Sigmoid colon (tissue), 7 donors: ENCODE measurements around the gene WSCD1. TPM values are rescaled to one million over a fixed set of nuclear protein-coding genes. Genes with fewer than 3 reads are reported as not detected.
A peak's percentile ranks its signal among the peaks of the same experiment; 100 is the strongest.

Experiments
- DNase-seq: peaks from one replicate; pipeline ENCODE4 v3.0.0-alpha.2; 2019
- H3K27ac ChIP-seq, 4 donors: fragments of 200-600 bp; sonication (generic); one replicate each; pipeline ENCODE4 v1.5.1; 2016 to 2019; ENCODE audit warnings: mild to moderate bottlenecking in 1 of 4
- H3K27me3 ChIP-seq, 3 donors: fragments of 200-600 bp; sonication (generic); one replicate each; pipeline ENCODE4 v1.5.1; 2019; ENCODE audit warnings: mild to moderate bottlenecking in 1 of 3
- H3K36me3 ChIP-seq, 4 donors: fragments of 200-600 bp; sonication (generic); one replicate each; pipeline ENCODE4 v1.5.1; 2016 to 2019
- H3K4me1 ChIP-seq, 4 donors: fragments of 200-600 bp; sonication (generic); one replicate each; pipeline ENCODE4 v1.5.1; 2017 to 2019
- H3K4me3 ChIP-seq, 4 donors: fragments of 200-600 bp; sonication (generic); one replicate each; pipeline ENCODE4 v1.5.1; 2017 to 2019; ENCODE audit warnings: mild to moderate bottlenecking in 2 of 4, moderate library complexity in 1 of 4
- H3K9me3 ChIP-seq, 4 donors: fragments of 200-600 bp in 3 of 4; sonication (generic) in 3 of 4; one replicate each; pipeline versions ENCODE4 v1.5.1 to v1.6.1; 2013 to 2019
- CTCF ChIP-seq, 4 experiments: fragments of 450-650 bp in 3 of 4; fragments of 200-600 bp in 1 of 4; IDR thresholded peaks; one replicate each; pipeline ENCODE4 v1.5.1; 2016 to 2019; ENCODE audit warnings: antibody characterized with exemption in 4 of 4, mild to moderate bottlenecking in 3 of 4, moderate library complexity in 2 of 4
- EP300 ChIP-seq, 4 donors: sonication (generic); formaldehyde crosslinking; IDR thresholded peaks; one replicate each; pipeline ENCODE4 v1.6.1; 2017; ENCODE audit warnings: antibody characterized with exemption in 4 of 4
- POLR2A ChIP-seq, 2 donors: fragments of 450-650 bp; IDR thresholded peaks; one replicate each; pipeline ENCODE4 v1.6.1; 2016; ENCODE audit warnings: antibody characterized with exemption in 2 of 2, mild to moderate bottlenecking in 2 of 2, moderate library complexity in 2 of 2
- POLR2AphosphoS5 ChIP-seq, 4 donors: sonication (generic); formaldehyde crosslinking; IDR thresholded peaks; one replicate each; pipeline ENCODE4 v1.6.1; 2017; ENCODE audit warnings: antibody characterized with exemption in 4 of 4
- WGBS, 2 donors: extraction: QIAGEN DNeasy Blood & Tissue Kit; methylation state at CpG; one replicate each; pipeline ENCODE4 v1.1.7; 2013; 5-methylcytosine and 5-hydroxymethylcytosine counted together
- intact Hi-C: fragments of 100-400 bp; cut with DNase I; formaldehyde crosslinking; loops from one replicate; pipeline ENCODE4 v1.15.1; 2023
- polyA plus RNA-seq, 3 donors: library from polyadenylated mRNA; stranded (reverse); fragments of 200-250 nt; gene quantifications; one replicate each; pipeline ENCODE4 v1.2.3, GENCODE V29; 2013
- total RNA-seq, 4 donors: library from RNA; depleted of rRNA; stranded (reverse); fragments of >200 nt; gene quantifications; one replicate each; pipeline ENCODE4 v1.1.0, GENCODE V29; 2016
- donor health status: healthy with polysubstance abuse.
- donor health status: Bipolar disorder and iron deficiency.
- donor health status: healthy.

WSCD1 gene
- total and polyA plus RNA-seq, 7 donors, result 1.6 to 9.6 (median 3.8) TPM

- TF ChIP-seq EP300 (IDR thresholded peaks at IDR 0.05), result no peak
- TF ChIP-seq POLR2AphosphoS5 (IDR thresholded peaks at IDR 0.05), result no peak
- no peak for TF ChIP-seq POLR2A (IDR thresholded peaks at IDR 0.05)
- no peak for TF ChIP-seq CTCF (IDR thresholded peaks at IDR 0.05)
- intact Hi-C loops, result no loop called here
- DNase-seq, result no peak
- no peaks in the 10 kb centered on the region for H3K36me3 ChIP-seq
- no peak overlapping the region for H3K27ac ChIP-seq
- H3K9me3 ChIP-seq, result no peaks in the 10 kb centered on the region
- peaks cover 0 to 30% (median 5%) of the 10 kb centered on the region in 3 donors for H3K27me3 ChIP-seq
- H3K4me3 ChIP-seq, result peak overlapping the region; percentile 29 to 75 (median 63)
- H3K4me1 ChIP-seq, result peaks cover 0 to 22% (median 15%) of the 10 kb centered on the region in 4 donors
- 3 to 5% methylated on average over 39 of the region's 39 CpGs for whole genome bisulfite sequencing, 2 donors
These were observed 833 bp downstream of the WSCD1 start for GRCh38 chr17:6070913-6071511.

GRCh38 chr17:6071528-6072065 lies 1.4 kb downstream of the WSCD1 start:
- peak overlapping the region in 3 of 4 donors; percentile 58 to 75 (median 68) for H3K4me3 ChIP-seq
- H3K27ac ChIP-seq, result no peak overlapping the region
- DNase-seq, result no peak
- 70 to 77% methylated on average over 7 of the region's 7 CpGs for WGBS, 2 donors
- H3K36me3 ChIP-seq, result no peaks in the 10 kb centered on the region
- peaks cover 0 to 30% (median 5%) of the 10 kb centered on the region in 3 donors for H3K27me3 ChIP-seq
- TF ChIP-seq POLR2A (IDR thresholded peaks at IDR 0.05), result no peak
- TF ChIP-seq POLR2AphosphoS5 (IDR thresholded peaks at IDR 0.05), result no peak
- no peak for TF ChIP-seq CTCF (IDR thresholded peaks at IDR 0.05)
- TF ChIP-seq EP300 (IDR thresholded peaks at IDR 0.05), result no peak
- H3K9me3 ChIP-seq, result no peaks in the 10 kb centered on the region
- peaks cover 0 to 22% (median 15%) of the 10 kb centered on the region in 4 donors for H3K4me1 ChIP-seq
- intact Hi-C loops, result no loop called here

GRCh38 chr17:6072157-6072556 lies 2.0 kb downstream of the WSCD1 start:
- H3K9me3 ChIP-seq, result no peaks in the 10 kb centered on the region
- H3K4me3 ChIP-seq, result no peak overlapping the region
- intact Hi-C loops, result no loop called here
- 88 to 94% methylated on average over 3 of the region's 3 CpGs for WGBS, 2 donors
- H3K27me3 ChIP-seq, result peaks cover 0 to 30% (median 5%) of the 10 kb centered on the region in 3 donors
- H3K36me3 ChIP-seq, result no peaks in the 10 kb centered on the region
- H3K27ac ChIP-seq, result no peak overlapping the region
- H3K4me1 ChIP-seq, result peaks cover 0 to 22% (median 15%) of the 10 kb centered on the region in 4 donors
- TF ChIP-seq EP300 (IDR thresholded peaks at IDR 0.05) (no peak), POLR2A (IDR thresholded peaks at IDR 0.05) (no peak), POLR2AphosphoS5 (IDR thresholded peaks at IDR 0.05) (no peak), CTCF (IDR thresholded peaks at IDR 0.05) (no peak)
- no peak for DNase-seq

GRCh38 chr17:6072611-6073010 lies 2.4 kb downstream of the WSCD1 start:
- Histone ChIP-seq H3K27me3 (peaks cover 0 to 30% (median 5%) of the 10 kb centered on the region in 3 donors), H3K4me1 (peaks cover 0 to 22% (median 15%) of the 10 kb centered on the region in 4 donors), H3K36me3 (no peaks in the 10 kb centered on the region), H3K4me3 (no peak overlapping the region), H3K27ac (no peak overlapping the region), H3K9me3 (no peaks in the 10 kb centered on the region)
- 75 to 94% methylated on average over 5 of the region's 5 CpGs for WGBS, 2 donors
- intact Hi-C loops, result no loop called here
- TF ChIP-seq EP300 (IDR thresholded peaks at IDR 0.05) (no peak), POLR2A (IDR thresholded peaks at IDR 0.05) (no peak), POLR2AphosphoS5 (IDR thresholded peaks at IDR 0.05) (no peak), CTCF (IDR thresholded peaks at IDR 0.05) (no peak)
- no peak for DNase-seq
